Measurements from ENCODE around the gene PPP2R2D.
"Not testable (repeated sequence)": the region's sequence is repeated elsewhere in the genome, so short reads cannot be mapped to it uniquely, and the experiment has no call there.

The PPP2R2D gene

GRCh38 chr10:131901181-131901829, 497 bp downstream of the PPP2R2D start:
- peak overlapping the region; percentile 72 for H3K4me3 ChIP-seq (ENCODE audit: low read length)
- DNase-seq (ENCODE audit: low read depth, low spot score), result no peak

GRCh38 chr10:131902211-131902610, 1.4 kb downstream of the PPP2R2D start:
- peak overlapping the region; percentile 72 for H3K4me3 ChIP-seq (ENCODE audit: low read length)
- DNase-seq (ENCODE audit: low read depth, low spot score), result no peak

GRCh38 chr10:131902691-131903090, 1.9 kb downstream of the PPP2R2D start:
- no peak for DNase-seq (ENCODE audit: low read depth, low spot score)
- peak overlapping the region; percentile 72 for H3K4me3 ChIP-seq (ENCODE audit: low read length)

DNA sequence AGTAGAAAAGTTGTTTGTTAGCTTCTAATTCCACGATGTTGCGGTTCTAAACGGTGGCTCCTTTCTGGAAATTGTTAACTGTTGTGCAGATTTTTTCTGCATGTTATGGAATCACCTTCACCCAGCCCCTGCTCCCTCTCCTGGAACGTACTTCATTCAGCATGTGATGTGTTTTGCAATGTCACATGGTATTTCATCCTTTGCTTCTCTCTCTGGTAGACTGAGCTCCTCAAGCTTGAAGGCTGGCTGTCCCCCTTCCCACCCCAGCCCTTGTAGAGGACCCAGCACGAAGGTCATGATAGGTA, 4.4 kb downstream of the PPP2R2D start:
- no peak overlapping the region for H3K4me3 ChIP-seq (ENCODE audit: low read length)
- no peak for DNase-seq (ENCODE audit: low read depth, low spot score)

- no peak for DNase-seq (ENCODE audit: low read depth, low spot score)
- H3K4me3 ChIP-seq (ENCODE audit: low read length), result no peak overlapping the region
Measured at GRCh38 chr10:131905603-131906268, 4.9 kb downstream of the PPP2R2D start.

DNA sequence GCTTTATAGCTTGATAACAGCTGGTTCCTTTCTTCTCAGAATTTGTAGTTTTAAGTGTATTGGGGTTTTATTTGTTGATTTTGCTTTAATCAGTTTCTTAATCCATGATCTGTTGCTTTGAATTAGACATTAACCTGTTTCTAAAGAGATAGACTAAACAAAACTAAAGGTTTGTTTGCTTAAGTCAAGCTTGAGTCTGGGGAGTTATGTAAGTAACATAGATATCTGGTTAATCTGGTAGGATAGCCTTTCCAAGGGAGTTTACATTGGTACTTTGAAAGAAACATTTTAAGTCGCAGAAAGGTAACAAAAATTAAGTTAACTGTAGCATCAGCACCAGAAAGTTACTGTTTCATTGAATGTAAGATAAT, 5.4 kb downstream of the PPP2R2D start:
- H3K4me3 ChIP-seq (ENCODE audit: low read length), result no peak overlapping the region
- no peak for DNase-seq (ENCODE audit: low read depth, low spot score)

GRCh38 chr10:131907679-131908078, 6.9 kb downstream of the PPP2R2D start:
- H3K4me3 ChIP-seq (ENCODE audit: low read length), result peak overlapping the region; percentile 9
- peak; percentile 74 for DNase-seq (ENCODE audit: low read depth, low spot score)

- no peak for DNase-seq (ENCODE audit: low read depth, low spot score)
- peak overlapping the region; percentile 9 for H3K4me3 ChIP-seq (ENCODE audit: low read length)
Measured at GRCh38 chr10:131908151-131908550, 7.3 kb downstream of the PPP2R2D start.

DNA sequence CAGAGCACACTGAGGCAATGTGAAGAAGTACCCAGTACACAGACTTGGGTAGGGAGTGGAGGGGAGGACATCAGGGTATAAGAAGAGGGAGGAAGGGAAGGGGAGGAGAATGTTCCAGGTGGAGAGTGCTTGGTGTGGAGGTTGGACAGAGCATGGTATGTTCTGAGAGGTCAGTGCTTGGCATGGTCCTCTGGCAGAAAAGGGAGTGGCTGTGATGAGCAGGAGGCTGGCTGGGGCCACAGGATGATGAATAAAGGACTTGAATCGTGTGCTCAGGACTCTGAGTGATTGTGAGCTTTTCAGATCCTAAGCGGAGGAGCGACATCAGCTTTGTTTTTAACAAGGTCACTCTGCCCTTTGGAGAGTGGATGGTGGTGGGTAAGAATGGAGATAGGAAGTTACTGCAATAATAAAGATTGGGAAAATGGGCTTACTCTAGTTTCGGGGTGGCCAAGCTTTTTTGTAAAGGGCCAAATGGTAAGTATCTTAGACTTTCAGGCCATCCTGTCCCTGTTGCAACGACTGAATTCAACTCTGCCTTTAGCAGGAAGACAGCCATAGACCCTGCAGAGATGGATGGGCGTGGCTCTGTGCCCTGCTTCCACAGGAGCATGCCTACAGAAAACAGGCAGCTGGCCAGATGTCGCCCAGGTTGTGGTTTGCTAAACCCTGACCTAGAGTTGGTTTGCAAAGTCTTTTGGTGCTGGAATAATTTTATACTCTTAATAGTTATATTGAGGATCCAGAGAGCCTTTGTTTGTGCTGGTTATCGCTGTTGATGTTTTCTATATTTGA, 8.4 kb downstream of the PPP2R2D start:
- no peak for DNase-seq (ENCODE audit: low read depth, low spot score)
- no peak overlapping the region for H3K4me3 ChIP-seq (ENCODE audit: low read length)

- H3K4me3 ChIP-seq (ENCODE audit: low read length), result no peak overlapping the region
- DNase-seq (ENCODE audit: low read depth, low spot score), result no peak
Measured at GRCh38 chr10:131909929-131910328, 9.1 kb downstream of the PPP2R2D start.

DNA sequence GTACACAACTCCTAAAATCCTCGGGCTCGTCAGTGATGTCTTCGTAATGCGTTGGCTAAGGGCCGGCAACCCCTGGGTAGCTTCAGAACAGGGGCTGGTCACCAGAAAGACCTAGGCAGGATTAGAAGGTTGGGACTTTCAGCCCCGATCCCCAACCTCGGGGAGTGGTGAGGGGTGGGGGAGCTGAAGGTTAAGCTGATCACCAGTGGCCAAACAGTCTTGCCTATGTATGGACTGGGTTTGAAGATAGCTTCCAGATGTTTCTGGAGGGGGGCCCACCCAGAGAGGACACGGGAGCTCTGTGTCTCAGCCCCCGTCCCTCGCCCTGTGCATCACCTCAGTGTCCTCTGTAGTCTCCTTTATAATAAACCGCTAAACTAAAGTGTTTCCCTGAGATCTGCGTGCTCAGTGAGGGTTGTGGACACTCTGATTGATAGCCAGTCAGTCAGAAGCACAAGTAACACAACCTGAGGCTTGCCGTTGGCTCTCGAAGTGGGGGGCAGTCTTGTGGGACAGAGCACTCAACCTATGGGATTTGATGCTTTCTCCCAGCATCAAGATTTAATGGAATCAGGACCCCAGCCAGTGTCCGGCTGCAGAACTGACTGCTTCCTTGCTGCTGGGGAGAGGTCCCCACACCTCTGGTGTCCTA, 10.0 kb downstream of the PPP2R2D start:
- H3K4me3 ChIP-seq (ENCODE audit: low read length), result no peak overlapping the region
- DNase-seq (ENCODE audit: low read depth, low spot score), result no peak

- no peak overlapping the region for H3K4me3 ChIP-seq (ENCODE audit: low read length)
- no peak for DNase-seq (ENCODE audit: low read depth, low spot score)
Measured at GRCh38 chr10:131911451-131911850, 10.6 kb downstream of the PPP2R2D start.

DNA sequence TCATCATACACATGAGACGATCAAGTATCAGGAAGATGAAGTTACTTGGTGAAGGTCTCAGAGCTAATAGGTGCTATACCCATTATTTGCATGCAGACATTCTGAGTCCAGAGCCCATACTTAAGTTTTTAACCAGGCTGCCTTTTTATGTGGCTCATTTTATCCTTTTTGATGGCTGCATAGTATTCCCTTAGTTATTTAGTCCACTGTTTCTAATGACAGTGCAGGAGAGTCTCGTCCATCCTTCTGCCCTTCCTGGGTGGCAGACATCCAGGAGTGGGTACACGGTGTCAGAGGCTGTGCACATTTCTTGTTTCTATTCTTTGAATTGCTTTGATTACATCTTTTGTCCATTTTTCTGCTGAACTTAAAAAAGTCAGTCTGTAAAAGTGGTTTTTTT, 11.8 kb downstream of the PPP2R2D start:
- no peak for DNase-seq (ENCODE audit: low read depth, low spot score)
- no peak overlapping the region for H3K4me3 ChIP-seq (ENCODE audit: low read length)

DNA sequence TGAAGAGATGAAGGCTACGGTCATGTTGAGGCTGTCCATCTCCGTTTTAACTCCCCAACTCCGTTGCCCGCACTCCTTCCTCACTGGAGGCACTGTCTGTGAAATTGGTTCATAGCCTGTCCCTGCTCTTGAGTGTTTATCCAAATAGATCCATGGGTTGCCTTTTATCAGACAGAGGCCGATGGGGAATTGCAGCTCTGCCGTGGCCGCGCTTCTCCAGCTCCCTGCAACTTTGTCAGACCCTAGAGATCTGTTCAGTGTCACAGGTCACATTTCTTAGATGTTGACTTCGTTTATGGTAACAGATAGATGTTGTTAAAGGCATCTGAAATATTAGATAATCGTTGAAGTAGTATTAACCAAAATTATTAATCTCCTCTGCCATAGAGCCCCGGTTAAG, 14.7 kb downstream of the PPP2R2D start:
- no peak for DNase-seq (ENCODE audit: low read depth, low spot score)
- no peak overlapping the region for H3K4me3 ChIP-seq (ENCODE audit: low read length)

DNA sequence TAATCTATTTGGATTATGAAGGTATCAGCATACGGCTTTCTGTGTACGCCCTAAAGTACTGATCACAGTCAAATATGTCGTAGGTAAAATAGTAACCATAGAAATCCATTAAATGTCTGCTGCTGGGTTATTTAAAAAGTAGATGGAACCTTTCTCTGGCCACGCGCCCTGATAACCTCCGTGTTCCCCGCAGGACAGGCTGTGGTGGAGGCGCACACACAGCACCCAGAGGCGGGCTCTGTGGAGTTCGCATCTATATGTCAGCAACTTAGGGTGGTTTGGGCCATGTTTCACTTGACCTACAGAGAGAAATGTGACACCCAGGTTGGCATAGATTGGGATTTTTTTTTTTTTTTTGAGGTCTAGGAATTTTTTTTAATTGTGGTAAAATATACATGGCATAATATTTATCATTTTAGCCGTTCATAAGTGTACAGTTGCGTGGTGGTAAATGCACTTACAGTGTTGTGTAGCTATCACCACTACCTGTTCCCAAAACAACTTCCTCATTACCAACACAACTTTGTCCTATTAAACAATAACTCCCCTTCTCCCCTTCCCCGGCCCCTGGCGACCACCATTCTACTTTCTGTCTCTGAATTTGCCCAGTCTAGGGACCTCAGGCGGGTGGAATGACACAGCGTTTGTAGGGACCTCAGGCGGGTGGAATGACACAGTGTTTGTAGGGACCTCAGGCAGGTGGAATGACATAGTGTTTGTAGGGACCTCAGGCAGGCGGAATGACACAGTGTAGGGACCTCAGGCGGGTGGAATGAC, 15.4 kb downstream of the PPP2R2D start:
- no peak for DNase-seq (ENCODE audit: low read depth, low spot score)
- no peak overlapping the region for H3K4me3 ChIP-seq (ENCODE audit: low read length)

GRCh38 chr10:131916767-131917160, 16.0 kb downstream of the PPP2R2D start:
- not testable (repeated sequence) for H3K4me3 ChIP-seq (ENCODE audit: low read length); DNase-seq (ENCODE audit: low read depth, low spot score)

- DNase-seq (ENCODE audit: low read depth, low spot score); H3K4me3 ChIP-seq (ENCODE audit: low read length): not testable (repeated sequence)
Measured at GRCh38 chr10:131917496-131917895, 16.7 kb downstream of the PPP2R2D start.

DNA sequence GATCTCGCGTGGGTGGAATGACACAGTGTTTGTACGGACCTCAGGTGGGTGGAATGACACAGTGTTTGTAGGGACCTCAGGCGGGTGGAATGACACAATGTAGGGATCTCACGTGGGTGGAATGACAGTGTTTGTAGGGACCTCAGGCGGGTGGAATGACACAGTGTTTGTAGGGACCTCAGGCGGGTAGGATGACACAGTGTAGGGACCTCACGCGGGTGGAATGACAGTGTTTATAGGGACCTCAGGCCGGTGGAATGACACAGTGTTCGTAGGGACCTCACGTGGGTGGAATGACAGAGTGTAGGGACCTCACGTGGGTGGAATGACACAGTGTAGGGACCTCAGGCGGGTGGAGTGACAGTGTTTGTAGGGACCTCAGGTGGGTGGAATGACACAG, 18.7 kb downstream of the PPP2R2D start:
- DNase-seq (ENCODE audit: low read depth, low spot score); H3K4me3 ChIP-seq (ENCODE audit: low read length): not testable (repeated sequence)

- no peak for DNase-seq (ENCODE audit: low read depth, low spot score)
Measured at GRCh38 chr10:131920151-131920550, 19.3 kb downstream of the PPP2R2D start.

More at GRCh38 chr10:131920151-131920550, 19.3 kb downstream of the PPP2R2D start:
- H3K4me3 ChIP-seq (ENCODE audit: low read length), result no peak overlapping the region

Data from Jurkat, Clone E6-1 (cell line).